ENCODE results near the gene GABPA.
"Not testable (repeated sequence)": the region's sequence is repeated elsewhere in the genome, so short reads cannot be mapped to it uniquely, and the experiment has no call there.

DNA sequence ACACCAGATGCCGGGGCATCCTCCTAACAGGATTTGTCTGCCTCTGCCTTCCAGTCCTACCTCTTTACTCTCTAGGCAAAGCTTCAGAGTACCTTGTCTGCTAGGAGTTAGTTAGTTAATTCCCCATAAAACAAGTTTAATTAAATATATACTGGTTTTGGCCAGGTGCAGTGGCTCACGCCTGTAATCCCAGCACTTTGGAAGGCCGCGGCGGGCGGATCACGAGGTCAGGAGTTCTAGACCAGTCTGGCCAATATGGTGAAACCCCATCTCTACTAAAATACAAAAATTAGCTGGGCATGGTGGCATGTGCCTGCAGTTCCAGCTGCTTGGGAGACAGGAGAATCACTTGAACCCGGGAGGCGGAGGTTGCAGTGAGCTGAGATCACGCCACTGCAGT lies 20.7 kb upstream of the GABPA start:
- TF ChIP-seq, protein P1, sequence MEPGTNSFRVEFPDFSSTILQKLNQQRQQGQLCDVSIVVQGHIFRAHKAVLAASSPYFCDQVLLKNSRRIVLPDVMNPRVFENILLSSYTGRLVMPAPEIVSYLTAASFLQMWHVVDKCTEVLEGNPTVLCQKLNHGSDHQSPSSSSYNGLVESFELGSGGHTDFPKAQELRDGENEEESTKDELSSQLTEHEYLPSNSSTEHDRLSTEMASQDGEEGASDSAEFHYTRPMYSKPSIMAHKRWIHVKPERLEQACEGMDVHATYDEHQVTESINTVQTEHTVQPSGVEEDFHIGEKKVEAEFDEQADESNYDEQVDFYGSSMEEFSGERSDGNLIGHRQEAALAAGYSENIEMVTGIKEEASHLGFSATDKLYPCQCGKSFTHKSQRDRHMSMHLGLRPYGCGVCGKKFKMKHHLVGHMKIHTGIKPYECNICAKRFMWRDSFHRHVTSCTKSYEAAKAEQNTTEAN (CRISPR knock-in tag; IDR thresholded peaks at IDR 0.05), result not testable (repeated sequence)
- TF ChIP-seq, protein P2, sequence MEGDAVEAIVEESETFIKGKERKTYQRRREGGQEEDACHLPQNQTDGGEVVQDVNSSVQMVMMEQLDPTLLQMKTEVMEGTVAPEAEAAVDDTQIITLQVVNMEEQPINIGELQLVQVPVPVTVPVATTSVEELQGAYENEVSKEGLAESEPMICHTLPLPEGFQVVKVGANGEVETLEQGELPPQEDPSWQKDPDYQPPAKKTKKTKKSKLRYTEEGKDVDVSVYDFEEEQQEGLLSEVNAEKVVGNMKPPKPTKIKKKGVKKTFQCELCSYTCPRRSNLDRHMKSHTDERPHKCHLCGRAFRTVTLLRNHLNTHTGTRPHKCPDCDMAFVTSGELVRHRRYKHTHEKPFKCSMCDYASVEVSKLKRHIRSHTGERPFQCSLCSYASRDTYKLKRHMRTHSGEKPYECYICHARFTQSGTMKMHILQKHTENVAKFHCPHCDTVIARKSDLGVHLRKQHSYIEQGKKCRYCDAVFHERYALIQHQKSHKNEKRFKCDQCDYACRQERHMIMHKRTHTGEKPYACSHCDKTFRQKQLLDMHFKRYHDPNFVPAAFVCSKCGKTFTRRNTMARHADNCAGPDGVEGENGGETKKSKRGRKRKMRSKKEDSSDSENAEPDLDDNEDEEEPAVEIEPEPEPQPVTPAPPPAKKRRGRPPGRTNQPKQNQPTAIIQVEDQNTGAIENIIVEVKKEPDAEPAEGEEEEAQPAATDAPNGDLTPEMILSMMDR (IDR thresholded peaks at IDR 0.05), result not testable (repeated sequence)
- TF ChIP-seq ETV6 (CRISPR knock-in tag; IDR thresholded peaks at IDR 0.05); NR3C1 (CRISPR knock-in tag; conservative IDR thresholded peaks at IDR 0.05; ENCODE audit: low read depth); NFYB (CRISPR knock-in tag; conservative IDR thresholded peaks at IDR 0.05; ENCODE audit: low read depth); ESRRA (CRISPR knock-in tag; IDR thresholded peaks at IDR 0.05; ENCODE audit: borderline replicate concordance); FOXP1 (CRISPR knock-in tag; IDR thresholded peaks at IDR 0.05; ENCODE audit: borderline replicate concordance); ZBTB21 (CRISPR knock-in tag; IDR thresholded peaks at IDR 0.05; ENCODE audit: borderline replicate concordance); JUN (CRISPR knock-in tag; IDR thresholded peaks at IDR 0.05): not testable (repeated sequence)
- TF ChIP-seq, protein P3, sequence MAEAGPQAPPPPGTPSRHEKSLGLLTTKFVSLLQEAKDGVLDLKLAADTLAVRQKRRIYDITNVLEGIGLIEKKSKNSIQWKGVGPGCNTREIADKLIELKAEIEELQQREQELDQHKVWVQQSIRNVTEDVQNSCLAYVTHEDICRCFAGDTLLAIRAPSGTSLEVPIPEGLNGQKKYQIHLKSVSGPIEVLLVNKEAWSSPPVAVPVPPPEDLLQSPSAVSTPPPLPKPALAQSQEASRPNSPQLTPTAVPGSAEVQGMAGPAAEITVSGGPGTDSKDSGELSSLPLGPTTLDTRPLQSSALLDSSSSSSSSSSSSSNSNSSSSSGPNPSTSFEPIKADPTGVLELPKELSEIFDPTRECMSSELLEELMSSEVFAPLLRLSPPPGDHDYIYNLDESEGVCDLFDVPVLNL (CRISPR knock-in tag; IDR thresholded peaks at IDR 0.05; ENCODE audit: borderline replicate concordance, low read depth), result not testable (repeated sequence)
- TF ChIP-seq, protein P4, sequence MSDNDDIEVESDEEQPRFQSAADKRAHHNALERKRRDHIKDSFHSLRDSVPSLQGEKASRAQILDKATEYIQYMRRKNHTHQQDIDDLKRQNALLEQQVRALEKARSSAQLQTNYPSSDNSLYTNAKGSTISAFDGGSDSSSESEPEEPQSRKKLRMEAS (CRISPR knock-in tag; IDR thresholded peaks at IDR 0.05), result not testable (repeated sequence)
- TF ChIP-seq, protein P5, sequence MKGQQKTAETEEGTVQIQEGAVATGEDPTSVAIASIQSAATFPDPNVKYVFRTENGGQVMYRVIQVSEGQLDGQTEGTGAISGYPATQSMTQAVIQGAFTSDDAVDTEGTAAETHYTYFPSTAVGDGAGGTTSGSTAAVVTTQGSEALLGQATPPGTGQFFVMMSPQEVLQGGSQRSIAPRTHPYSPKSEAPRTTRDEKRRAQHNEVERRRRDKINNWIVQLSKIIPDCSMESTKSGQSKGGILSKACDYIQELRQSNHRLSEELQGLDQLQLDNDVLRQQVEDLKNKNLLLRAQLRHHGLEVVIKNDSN (CRISPR knock-in tag; IDR thresholded peaks at IDR 0.05), result not testable (repeated sequence)
- TF ChIP-seq, protein P6, sequence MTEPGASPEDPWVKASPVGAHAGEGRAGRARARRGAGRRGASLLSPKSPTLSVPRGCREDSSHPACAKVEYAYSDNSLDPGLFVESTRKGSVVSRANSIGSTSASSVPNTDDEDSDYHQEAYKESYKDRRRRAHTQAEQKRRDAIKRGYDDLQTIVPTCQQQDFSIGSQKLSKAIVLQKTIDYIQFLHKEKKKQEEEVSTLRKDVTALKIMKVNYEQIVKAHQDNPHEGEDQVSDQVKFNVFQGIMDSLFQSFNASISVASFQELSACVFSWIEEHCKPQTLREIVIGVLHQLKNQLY (CRISPR knock-in tag; IDR thresholded peaks at IDR 0.05), result not testable (repeated sequence)
- TF ChIP-seq, protein P7, sequence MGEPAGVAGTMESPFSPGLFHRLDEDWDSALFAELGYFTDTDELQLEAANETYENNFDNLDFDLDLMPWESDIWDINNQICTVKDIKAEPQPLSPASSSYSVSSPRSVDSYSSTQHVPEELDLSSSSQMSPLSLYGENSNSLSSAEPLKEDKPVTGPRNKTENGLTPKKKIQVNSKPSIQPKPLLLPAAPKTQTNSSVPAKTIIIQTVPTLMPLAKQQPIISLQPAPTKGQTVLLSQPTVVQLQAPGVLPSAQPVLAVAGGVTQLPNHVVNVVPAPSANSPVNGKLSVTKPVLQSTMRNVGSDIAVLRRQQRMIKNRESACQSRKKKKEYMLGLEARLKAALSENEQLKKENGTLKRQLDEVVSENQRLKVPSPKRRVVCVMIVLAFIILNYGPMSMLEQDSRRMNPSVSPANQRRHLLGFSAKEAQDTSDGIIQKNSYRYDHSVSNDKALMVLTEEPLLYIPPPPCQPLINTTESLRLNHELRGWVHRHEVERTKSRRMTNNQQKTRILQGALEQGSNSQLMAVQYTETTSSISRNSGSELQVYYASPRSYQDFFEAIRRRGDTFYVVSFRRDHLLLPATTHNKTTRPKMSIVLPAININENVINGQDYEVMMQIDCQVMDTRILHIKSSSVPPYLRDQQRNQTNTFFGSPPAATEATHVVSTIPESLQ (CRISPR knock-in tag; IDR thresholded peaks at IDR 0.05), result not testable (repeated sequence)
